Lower leg skin (tissue), 3 donors: ENCODE data around the gene CAMK2N1.

Experiments used
- CTCF ChIP-seq, 3 donors: fragments of 450-650 bp; IDR thresholded peaks; one replicate each; pipeline ENCODE4 v1.5.1; 2016; ENCODE audit warnings: antibody characterized with exemption in 3 of 3, mild to moderate bottlenecking in 3 of 3, moderate library complexity in 2 of 3
- POLR2A ChIP-seq, 2 donors: fragments of 450-650 bp; IDR thresholded peaks; one replicate each; pipeline ENCODE4 v1.6.1; 2016 to 2017; ENCODE audit warnings: antibody characterized with exemption in 2 of 2, mild to moderate bottlenecking in 1 of 2, moderate library complexity in 1 of 2

- no peak for TF ChIP-seq POLR2A (IDR thresholded peaks at IDR 0.05)
- peak in 2 of 3 donors; percentile 26 to 71 for TF ChIP-seq CTCF (IDR thresholded peaks at IDR 0.05)
These were observed 36.2 kb upstream of the CAMK2N1 start for GRCh38 chr1:20521960-20522861.
